ENCODE measurements around the gene USP40. TPM values are rescaled to one million over a fixed set of nuclear protein-coding genes. Genes with fewer than 3 reads are reported as not detected.

USP40 gene
- total RNA-seq, 1 donor from 2014 or later: 32.9 TPM

- H3K9me3 Mint-ChIP-seq: peaks cover 2% of the 10 kb centered on the region
- peaks cover 3% of the 10 kb centered on the region for H3K4me1 Mint-ChIP-seq
- H3K4me3 Mint-ChIP-seq: no peak overlapping the region
- H3K9me3 ChIP-seq (ENCODE audit: low read depth): no peaks in the 10 kb centered on the region
- DNase-seq (ENCODE audit: low spot score): no peak
- H3K4me2 ChIP-seq: no peak overlapping the region
- no peak overlapping the region for H3K27ac Mint-ChIP-seq
- no peak overlapping the region for H2AFZ ChIP-seq (replicated peaks)
- no peaks in the 10 kb centered on the region for H4K20me1 ChIP-seq (ENCODE audit: low read depth)
- H3K27me3 Mint-ChIP-seq (ENCODE audit: insufficient read depth, low read depth): no peaks in the 10 kb centered on the region
- TF ChIP-seq CTCF (IDR thresholded peaks at IDR 0.05) (no peak), EZH2phosphoT487 (IDR thresholded peaks at IDR 0.05) (no peak), EZH2 (IDR thresholded peaks at IDR 0.05) (no peak)
- no peaks in the 10 kb centered on the region for H3F3A ChIP-seq (ENCODE audit: low read depth)
- H3K36me3 Mint-ChIP-seq: peaks cover 9% of the 10 kb centered on the region
- no peak overlapping the region for H3K9ac ChIP-seq
- H3K4me1 ChIP-seq: no peaks in the 10 kb centered on the region
- H3K27ac ChIP-seq: no peak overlapping the region
- no peaks in the 10 kb centered on the region for H3K79me2 ChIP-seq (ENCODE audit: low read depth)
- no peaks in the 10 kb centered on the region for H3K27me3 ChIP-seq
- no peaks in the 10 kb centered on the region for H3K36me3 ChIP-seq
- no peak overlapping the region for H3K4me3 ChIP-seq
Observed at GRCh38 chr2:233428438-233428837, 138.1 kb downstream of the USP40 start.

DNA sequence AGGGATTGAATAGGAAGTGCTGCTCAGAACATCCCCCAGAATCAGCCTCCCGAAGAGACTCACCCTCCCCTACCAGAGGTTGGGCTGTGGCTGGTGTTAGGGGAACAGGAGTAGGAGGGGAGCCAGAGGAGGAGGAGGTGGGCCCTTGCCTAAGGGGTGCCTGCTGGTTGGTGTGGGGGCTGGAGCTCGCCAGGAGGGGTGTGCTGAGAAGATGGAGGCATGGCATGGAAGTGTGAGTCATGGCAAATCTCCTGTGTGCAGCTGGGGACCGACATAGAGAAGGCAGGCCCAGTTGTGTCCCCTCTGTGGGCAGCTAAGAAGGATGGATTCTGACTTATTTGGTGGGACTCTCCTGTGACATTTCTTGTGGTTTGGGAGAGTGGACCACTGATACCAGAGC lies 138.6 kb downstream of the USP40 start:
- Histone ChIP-seq H2AFZ (replicated peaks) (no peak overlapping the region), H3K4me3 (no peak overlapping the region), H3K36me3 (no peaks in the 10 kb centered on the region), H3K27ac (no peak overlapping the region), H3K4me2 (no peak overlapping the region), H3K9me3 (ENCODE audit: low read depth) (no peaks in the 10 kb centered on the region), H3F3A (ENCODE audit: low read depth) (no peaks in the 10 kb centered on the region), H3K79me2 (ENCODE audit: low read depth) (no peaks in the 10 kb centered on the region), H3K27me3 (no peaks in the 10 kb centered on the region), H3K9ac (no peak overlapping the region), H4K20me1 (ENCODE audit: low read depth) (no peaks in the 10 kb centered on the region), H3K4me1 (no peaks in the 10 kb centered on the region)
- Mint-ChIP-seq H3K4me1 (peaks cover 3% of the 10 kb centered on the region), H3K4me3 (no peak overlapping the region), H3K36me3 (peaks cover 11% of the 10 kb centered on the region), H3K27ac (peak overlapping the region; percentile 76), H3K27me3 (ENCODE audit: insufficient read depth, low read depth) (no peaks in the 10 kb centered on the region), H3K9me3 (peaks cover 2% of the 10 kb centered on the region)
- no peak for DNase-seq (ENCODE audit: low spot score)
- TF ChIP-seq CTCF (IDR thresholded peaks at IDR 0.05) (no peak), EZH2phosphoT487 (IDR thresholded peaks at IDR 0.05) (no peak), EZH2 (IDR thresholded peaks at IDR 0.05) (no peak)

DNA sequence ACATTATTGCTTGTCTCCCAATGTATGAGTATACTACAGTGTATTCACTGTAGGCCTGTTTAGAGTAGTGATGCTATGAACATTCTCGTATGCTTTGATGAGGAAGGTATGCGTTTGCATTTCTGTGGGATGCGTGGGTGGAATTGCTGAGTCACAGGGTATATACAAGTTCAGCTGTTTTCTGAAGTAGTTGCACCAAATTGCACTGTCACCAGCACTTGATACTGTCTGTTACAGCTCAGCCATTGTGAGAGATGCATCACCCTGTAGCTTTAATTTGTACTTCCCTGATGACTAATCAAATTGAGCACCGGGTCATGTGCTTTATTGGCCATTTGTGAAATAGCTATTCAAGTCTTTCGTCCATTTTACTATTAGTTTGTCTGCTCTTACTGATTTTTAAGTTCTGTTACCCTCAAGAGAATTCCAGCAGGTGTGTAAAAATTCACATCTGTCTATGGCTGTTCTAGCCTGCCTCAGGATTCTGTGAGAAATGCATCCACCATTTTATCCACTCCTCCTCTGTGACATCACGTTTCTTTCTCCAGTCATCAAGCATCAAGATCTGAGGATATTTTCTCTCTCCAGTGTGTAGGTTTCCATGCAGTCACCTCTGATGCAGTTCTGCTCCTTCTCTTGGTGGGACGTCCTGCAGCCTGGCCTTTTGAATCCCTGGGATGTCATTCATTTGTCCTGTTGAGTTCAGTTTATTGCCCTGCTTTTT lies 139.8 kb downstream of the USP40 start:
- no peak for TF ChIP-seq CTCF (IDR thresholded peaks at IDR 0.05)
- TF ChIP-seq EZH2 (IDR thresholded peaks at IDR 0.05): no peak
- TF ChIP-seq EZH2phosphoT487 (IDR thresholded peaks at IDR 0.05): no peak
- Mint-ChIP-seq H3K36me3 (peaks cover 11% of the 10 kb centered on the region), H3K27ac (no peak overlapping the region), H3K9me3 (peaks cover 2% of the 10 kb centered on the region), H3K4me3 (no peak overlapping the region), H3K27me3 (ENCODE audit: insufficient read depth, low read depth) (no peaks in the 10 kb centered on the region), H3K4me1 (peaks cover 3% of the 10 kb centered on the region)
- H3K4me1 ChIP-seq: no peaks in the 10 kb centered on the region
- no peaks in the 10 kb centered on the region for H3K27me3 ChIP-seq
- no peak overlapping the region for H3K9ac ChIP-seq
- no peak overlapping the region for H3K4me2 ChIP-seq
- H3K79me2 ChIP-seq (ENCODE audit: low read depth): no peaks in the 10 kb centered on the region
- no peak overlapping the region for H3K27ac ChIP-seq
- DNase-seq (ENCODE audit: low spot score): no peak
- no peaks in the 10 kb centered on the region for H3K36me3 ChIP-seq
- H3K4me3 ChIP-seq: no peak overlapping the region
- H4K20me1 ChIP-seq (ENCODE audit: low read depth): no peaks in the 10 kb centered on the region
- H2AFZ ChIP-seq (replicated peaks): no peak overlapping the region
- H3F3A ChIP-seq (ENCODE audit: low read depth): no peaks in the 10 kb centered on the region
- no peaks in the 10 kb centered on the region for H3K9me3 ChIP-seq (ENCODE audit: low read depth)

Other genes with a start within 250 kb of the USP40 start
- 10.9 and 22.0 TPM in 2 replicates for gene DGKD, start 212.3 kb downstream of the USP40 start, total RNA-seq (ENCODE audit: low replicate concordance)
- gene UGT1A8, start 50.9 kb upstream of the USP40 start, total RNA-seq (ENCODE audit: low replicate concordance): not detected in 2 replicates
- not detected in 2 replicates for gene UGT1A10, start 69.7 kb upstream of the USP40 start, total RNA-seq (ENCODE audit: low replicate concordance)
- gene UGT1A9, start 105.1 kb upstream of the USP40 start, total RNA-seq (ENCODE audit: low replicate concordance): not detected in 2 replicates
- gene UGT1A7, start 115.1 kb upstream of the USP40 start, total RNA-seq (ENCODE audit: low replicate concordance): not detected in 2 replicates
- gene UGT1A6, start 126.1 kb upstream of the USP40 start, total RNA-seq (ENCODE audit: low replicate concordance): not detected in 2 replicates
- not detected in 2 replicates for gene UGT1A5, start 146.1 kb upstream of the USP40 start, total RNA-seq (ENCODE audit: low replicate concordance)
- gene UGT1A4, start 152.0 kb upstream of the USP40 start, total RNA-seq (ENCODE audit: low replicate concordance): not detected in 2 replicates
- not detected in 2 replicates for gene UGT1A3, start 162.3 kb upstream of the USP40 start, total RNA-seq (ENCODE audit: low replicate concordance)
- gene UGT1A1, start 193.5 kb upstream of the USP40 start, total RNA-seq (ENCODE audit: low replicate concordance): not detected in 2 replicates
- gene MROH2A, start 211.5 kb upstream of the USP40 start, total RNA-seq (ENCODE audit: low replicate concordance): not detected in 2 replicates